ENCODE data around the gene AGRN. TPM values are rescaled to one million over a fixed set of nuclear protein-coding genes. Genes with fewer than 3 reads are reported as not detected.
"Not testable (repeated sequence)": the region's sequence is repeated elsewhere in the genome, so short reads cannot be mapped to it uniquely, and the experiment has no call there.

AGRN gene
- total RNA-seq, 1 donor = 95.9 TPM

DNA sequence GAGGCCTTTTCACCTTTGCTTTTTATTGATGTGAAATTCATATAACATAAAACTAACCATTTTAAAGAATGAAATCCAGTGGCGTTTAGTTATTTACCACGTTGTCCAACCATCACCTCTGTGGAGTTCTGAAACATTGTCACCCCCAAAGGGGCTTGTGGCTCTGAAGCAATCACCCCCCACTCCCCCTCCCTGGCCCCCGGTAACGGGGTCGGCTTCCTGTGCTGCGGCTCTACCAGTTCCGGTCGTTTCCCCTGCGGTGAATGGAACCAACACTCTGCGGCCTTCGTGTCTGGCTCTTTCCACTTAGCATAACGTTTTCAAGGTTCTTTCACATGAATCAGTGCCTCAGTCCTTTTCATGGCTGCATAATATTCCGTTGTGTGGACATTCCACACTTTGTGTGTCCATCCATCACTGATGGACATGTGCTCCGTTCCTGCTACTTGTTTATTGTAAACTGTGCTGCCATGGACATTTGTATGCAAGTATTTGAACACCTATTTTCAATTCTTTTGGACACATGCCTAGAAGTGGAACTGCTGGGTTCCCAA lies 8.4 kb upstream of the AGRN start:
- TF ChIP-seq, protein P1, sequence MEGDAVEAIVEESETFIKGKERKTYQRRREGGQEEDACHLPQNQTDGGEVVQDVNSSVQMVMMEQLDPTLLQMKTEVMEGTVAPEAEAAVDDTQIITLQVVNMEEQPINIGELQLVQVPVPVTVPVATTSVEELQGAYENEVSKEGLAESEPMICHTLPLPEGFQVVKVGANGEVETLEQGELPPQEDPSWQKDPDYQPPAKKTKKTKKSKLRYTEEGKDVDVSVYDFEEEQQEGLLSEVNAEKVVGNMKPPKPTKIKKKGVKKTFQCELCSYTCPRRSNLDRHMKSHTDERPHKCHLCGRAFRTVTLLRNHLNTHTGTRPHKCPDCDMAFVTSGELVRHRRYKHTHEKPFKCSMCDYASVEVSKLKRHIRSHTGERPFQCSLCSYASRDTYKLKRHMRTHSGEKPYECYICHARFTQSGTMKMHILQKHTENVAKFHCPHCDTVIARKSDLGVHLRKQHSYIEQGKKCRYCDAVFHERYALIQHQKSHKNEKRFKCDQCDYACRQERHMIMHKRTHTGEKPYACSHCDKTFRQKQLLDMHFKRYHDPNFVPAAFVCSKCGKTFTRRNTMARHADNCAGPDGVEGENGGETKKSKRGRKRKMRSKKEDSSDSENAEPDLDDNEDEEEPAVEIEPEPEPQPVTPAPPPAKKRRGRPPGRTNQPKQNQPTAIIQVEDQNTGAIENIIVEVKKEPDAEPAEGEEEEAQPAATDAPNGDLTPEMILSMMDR (IDR thresholded peaks at IDR 0.05; ENCODE audit: insufficient read depth, low read depth, low read length) = no peak
- no peak overlapping the region for H3K4me3 ChIP-seq (ENCODE audit: low read depth, low read length)
- no peak for DNase-seq (ENCODE audit: low read depth)

DNA sequence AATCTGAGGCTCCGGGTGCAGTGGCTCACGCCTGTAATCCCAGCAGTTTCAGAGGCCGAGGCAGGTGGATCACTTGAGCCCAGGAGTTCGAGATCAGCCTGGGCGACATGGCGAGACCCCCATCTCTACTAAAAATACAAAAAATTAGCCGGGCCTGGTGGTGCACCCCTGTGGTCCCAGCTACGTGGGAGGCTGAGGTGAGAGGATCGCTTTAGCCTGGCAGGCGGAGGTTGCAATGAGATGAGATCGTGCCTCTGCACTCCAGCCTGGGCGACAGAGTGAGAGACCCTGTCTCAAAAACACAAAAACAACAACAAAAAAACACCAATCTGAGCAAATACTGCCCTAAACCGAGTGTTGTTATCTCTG lies 7.2 kb upstream of the AGRN start:
- peak overlapping the region; percentile 80 for H3K4me3 ChIP-seq (ENCODE audit: low read depth, low read length)
- DNase-seq (ENCODE audit: low read depth) = not testable (repeated sequence)

DNA sequence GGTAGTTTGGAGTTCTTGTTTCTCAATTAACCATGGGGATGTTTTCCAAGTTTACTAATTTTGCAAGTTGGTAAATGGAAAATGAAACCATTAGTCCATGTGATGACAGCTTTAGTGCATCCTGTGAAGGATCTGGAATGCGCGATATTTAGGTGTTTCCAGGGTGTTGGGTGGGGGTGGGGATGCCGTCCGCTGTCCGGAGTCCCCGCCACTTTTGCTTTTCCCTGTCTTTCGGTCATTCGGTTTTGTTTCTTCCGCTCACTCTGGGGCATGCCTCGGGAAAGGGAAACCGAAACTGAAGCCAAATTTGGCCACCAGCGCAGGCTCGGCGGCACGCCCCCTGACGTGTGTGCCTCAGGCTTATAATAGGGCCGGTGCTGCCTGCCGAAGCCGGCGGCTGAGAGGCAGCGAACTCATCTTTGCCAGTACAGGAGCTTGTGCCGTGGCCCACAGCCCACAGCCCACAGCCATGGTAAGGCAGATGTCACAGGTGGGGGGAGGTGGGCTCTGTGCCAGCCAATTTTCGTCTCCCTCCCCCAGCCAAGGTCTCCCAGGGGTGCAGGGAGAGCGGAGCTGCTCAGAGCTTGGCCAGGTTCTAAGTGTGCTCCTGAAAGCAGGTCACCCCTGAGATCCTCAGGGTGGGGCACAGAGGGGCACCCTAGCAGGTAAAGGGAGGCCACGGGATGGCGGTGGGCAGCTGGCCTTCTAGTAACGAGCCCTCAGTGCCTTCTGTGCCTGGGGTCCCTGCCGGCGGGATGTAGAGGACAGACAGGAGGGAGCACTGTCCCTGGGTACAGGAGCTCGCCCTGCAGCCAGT lies 6.6 kb upstream of the AGRN start, which contains the start of gene ISG15:
TSS of gene ISG15 (plus strand) at position 393 of the 817 bp plus-strand sequence. CDS start at position 470, 77 bp downstream.
- DNase-seq (ENCODE audit: low read depth) = peak; percentile 93
- TF ChIP-seq, protein P1 (IDR thresholded peaks at IDR 0.05; ENCODE audit: insufficient read depth, low read depth, low read length) = no peak
- H3K4me3 ChIP-seq (ENCODE audit: low read depth, low read length) = peak within 1 kb of the TSS; percentile 80

DNA sequence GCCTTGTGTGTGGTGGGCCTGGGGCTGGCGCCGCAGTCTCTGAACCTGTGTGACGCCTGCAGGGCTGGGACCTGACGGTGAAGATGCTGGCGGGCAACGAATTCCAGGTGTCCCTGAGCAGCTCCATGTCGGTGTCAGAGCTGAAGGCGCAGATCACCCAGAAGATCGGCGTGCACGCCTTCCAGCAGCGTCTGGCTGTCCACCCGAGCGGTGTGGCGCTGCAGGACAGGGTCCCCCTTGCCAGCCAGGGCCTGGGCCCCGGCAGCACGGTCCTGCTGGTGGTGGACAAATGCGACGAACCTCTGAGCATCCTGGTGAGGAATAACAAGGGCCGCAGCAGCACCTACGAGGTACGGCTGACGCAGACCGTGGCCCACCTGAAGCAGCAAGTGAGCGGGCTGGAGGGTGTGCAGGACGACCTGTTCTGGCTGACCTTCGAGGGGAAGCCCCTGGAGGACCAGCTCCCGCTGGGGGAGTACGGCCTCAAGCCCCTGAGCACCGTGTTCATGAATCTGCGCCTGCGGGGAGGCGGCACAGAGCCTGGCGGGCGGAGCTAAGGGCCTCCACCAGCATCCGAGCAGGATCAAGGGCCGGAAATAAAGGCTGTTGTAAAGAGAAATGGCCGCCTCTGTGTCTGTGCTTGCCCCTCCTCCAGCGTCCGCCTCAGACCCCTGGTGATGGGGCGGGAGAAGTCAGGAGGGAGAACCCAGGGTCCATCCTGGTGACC lies 5.8 kb upstream of the AGRN start:
- TF ChIP-seq, protein P1 (IDR thresholded peaks at IDR 0.05; ENCODE audit: insufficient read depth, low read depth, low read length) = peak; percentile 2
- no peak for DNase-seq (ENCODE audit: low read depth)
- H3K4me3 ChIP-seq (ENCODE audit: low read depth, low read length) = peak overlapping the region; percentile 80

DNA sequence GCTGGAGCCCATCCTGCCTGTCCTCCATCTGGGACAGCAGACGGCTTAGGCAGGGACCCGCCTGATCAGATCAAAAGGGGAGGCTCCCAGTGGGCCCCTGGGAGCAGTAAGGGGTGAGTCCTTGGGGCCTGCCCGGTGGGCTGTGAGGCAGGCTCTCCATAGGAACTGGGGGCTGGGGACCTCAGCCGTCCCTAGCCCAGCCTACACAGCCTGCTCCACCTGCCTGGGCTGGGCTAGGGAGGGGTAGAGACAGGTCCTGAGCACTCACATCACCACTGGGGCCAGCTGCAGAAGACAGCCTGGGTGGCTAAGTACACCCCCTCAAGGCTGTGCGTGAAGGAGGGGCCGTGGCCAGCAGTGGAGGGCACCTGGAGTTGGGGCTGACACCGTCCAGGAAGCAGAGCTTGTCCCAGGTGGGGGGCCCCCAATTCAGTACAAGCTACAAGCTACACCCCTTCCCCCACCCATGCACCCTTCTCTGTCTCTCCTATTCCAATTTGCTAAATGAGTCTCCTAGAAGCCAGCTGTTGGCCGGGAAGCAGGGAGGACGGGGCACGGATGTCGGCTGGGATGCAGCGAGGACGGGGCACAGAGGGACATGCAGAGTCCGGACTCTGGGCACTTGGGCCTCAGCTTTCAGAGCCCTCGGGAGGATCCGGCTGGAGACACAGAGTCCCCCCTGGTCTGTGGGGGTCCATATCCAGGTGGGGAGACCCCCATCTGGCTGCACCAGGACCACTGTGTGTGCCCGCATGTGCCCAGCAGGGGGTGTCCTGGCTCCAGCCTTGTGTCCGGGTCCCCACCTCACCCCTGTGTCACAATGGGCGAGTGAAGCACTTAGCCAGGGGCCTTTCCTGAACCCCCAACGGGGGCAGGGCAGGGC lies 4.9 kb upstream of the AGRN start:
- TF ChIP-seq, protein P1 (IDR thresholded peaks at IDR 0.05; ENCODE audit: insufficient read depth, low read depth, low read length) = peak; percentile 51
- H3K4me3 ChIP-seq (ENCODE audit: low read depth, low read length) = peak overlapping the region; percentile 80
- DNase-seq (ENCODE audit: low read depth) = no peak

DNA sequence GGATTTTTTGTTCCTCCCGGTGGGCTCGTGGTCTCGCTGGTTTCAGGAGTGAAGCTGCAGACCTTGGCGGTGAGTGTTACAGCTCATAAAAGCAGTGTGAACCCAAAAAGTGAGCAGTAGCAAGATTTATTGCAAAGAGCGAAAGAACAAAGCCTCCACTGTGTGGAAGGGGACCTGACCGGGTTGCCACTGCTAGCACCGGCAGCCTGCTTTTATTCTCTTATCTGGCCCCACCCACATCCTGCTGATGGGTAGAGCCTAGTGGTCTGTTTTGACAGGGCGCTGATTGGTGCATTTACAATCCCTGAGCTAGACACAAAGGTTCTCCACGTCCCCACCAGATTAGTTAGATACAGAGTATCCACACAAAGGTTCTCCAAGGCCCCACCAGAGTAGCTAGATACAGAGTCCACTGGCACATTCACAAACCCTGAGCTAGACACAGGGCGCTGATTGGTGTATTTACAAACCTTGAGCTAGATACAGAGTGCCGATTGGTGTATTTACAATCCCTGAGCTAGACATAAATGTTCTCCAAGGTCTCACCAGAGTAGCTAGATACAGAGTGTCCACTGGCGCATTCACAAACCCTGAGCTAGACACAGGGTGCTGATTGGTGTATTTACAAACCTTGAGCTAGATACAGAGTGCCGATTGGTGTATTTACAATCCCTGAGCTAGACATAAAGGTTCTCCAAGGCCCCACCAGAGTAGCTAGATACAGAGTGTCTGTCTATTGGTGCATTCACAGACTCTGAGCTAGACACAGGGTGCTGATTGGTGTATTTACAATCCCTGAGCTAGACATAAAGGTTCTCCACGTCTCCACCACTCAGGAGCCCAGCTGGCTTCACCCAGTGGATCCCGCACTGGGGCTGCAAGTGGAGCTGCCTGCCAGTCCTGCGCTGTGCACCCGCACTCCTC lies 2.3 kb upstream of the AGRN start:
- DNase-seq (ENCODE audit: low read depth); H3K4me3 ChIP-seq (ENCODE audit: low read depth, low read length): not testable (repeated sequence)

DNA sequence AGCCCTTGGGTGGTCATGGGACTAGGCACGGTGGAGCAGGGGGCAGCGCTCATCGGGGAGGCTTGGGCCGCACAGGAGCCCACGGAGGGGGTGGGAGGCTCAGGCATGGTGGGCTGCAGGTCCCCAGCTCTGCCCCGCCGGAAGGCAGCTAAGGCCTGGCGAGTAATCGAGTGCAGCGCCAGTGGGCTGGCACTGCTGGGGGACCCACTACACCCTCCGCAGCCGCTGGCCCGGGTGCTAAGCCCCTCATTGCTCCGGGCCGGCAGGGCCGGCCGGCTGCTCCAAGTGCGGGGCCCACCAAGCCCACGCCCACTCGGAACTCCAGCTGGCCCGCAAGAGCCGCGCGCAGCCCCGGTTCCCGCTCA lies 1.6 kb upstream of the AGRN start:
- not testable (repeated sequence) for DNase-seq (ENCODE audit: low read depth); H3K4me3 ChIP-seq (ENCODE audit: low read depth, low read length)

Measured in fibroblast of villous mesenchyme (primary cell).